Measurements from ENCODE around the gene IGFBP3. TPM values are rescaled to one million over a fixed set of nuclear protein-coding genes. Genes with fewer than 3 reads are reported as not detected.
A peak's percentile ranks its signal among the peaks of the same experiment; 100 is the strongest.

The IGFBP3 gene
- total and polyA plus RNA-seq, 2 of the 13 experiments (the other 11 are each of a cell fraction or from before 2014, with no cell fraction given), result 57.5 TPM; not detected in 1

DNA sequence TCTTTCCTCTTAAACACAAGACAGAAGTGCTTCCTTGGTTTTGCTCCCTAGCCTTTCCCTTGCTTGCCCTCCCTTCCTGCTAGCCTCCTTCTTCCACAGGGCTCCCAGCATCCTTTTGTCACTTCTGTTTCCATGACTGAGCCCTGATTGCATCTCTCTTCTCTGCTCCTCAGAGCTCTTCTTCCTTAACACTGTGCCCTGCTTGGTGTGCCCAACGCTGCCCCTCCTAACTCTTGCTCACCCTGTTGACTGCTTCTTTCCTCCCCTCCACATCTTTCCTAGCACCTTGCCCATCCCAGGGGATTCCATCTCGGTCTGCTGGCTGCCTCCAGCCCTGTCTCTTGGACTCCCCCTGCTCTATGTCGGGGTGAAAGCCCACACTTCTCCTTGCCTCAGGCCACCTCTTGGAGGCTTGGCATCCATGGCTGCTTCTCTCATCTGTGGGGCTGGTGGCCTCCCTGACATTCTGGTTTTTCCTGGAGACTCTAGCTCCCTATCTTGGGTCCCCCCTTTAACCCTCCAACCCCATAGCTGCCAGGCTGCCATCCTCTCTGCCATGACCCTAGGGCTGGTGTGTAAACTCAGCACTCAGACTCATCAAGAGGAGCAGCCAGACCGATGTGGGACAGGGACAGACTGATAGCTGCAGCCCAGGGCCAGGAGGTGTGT, 26.9 kb downstream of the IGFBP3 start (continued):
- TF ChIP-seq, protein P1, sequence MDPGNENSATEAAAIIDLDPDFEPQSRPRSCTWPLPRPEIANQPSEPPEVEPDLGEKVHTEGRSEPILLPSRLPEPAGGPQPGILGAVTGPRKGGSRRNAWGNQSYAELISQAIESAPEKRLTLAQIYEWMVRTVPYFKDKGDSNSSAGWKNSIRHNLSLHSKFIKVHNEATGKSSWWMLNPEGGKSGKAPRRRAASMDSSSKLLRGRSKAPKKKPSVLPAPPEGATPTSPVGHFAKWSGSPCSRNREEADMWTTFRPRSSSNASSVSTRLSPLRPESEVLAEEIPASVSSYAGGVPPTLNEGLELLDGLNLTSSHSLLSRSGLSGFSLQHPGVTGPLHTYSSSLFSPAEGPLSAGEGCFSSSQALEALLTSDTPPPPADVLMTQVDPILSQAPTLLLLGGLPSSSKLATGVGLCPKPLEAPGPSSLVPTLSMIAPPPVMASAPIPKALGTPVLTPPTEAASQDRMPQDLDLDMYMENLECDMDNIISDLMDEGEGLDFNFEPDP (CRISPR knock-in tag; conservative IDR thresholded peaks at IDR 0.05), result no peak
- TF ChIP-seq MXD4 (CRISPR knock-in tag; IDR thresholded peaks at IDR 0.05), result no peak; the same call in 1 of the 2 replicates
- no peak for TF ChIP-seq DMAP1 (CRISPR knock-in tag; IDR thresholded peaks at IDR 0.05)
- TF ChIP-seq RFX5 (IDR thresholded peaks at IDR 0.05; ENCODE audit: low read depth, low read length), result no peak
- no peak for TF ChIP-seq NCOA2 (CRISPR knock-in tag; IDR thresholded peaks at IDR 0.05)
- peak; percentile 57 for TF ChIP-seq GATA4 (IDR thresholded peaks at IDR 0.05; ENCODE audit: borderline replicate concordance, low read depth)
- TF ChIP-seq CEBPB (IDR thresholded peaks at IDR 0.05; ENCODE audit: borderline replicate concordance, low read depth, low read length), result no peak
- TF ChIP-seq PRDM10 (CRISPR knock-in tag; IDR thresholded peaks at IDR 0.05; ENCODE audit: low read depth), result no peak
- peak; percentile 26 for TF ChIP-seq FOXA3 (CRISPR knock-in tag; IDR thresholded peaks at IDR 0.05)
- peak; percentile 17; the same call in 1 of the 2 replicates for TF ChIP-seq ETV5 (CRISPR knock-in tag; IDR thresholded peaks at IDR 0.05; ENCODE audit: borderline replicate concordance)
- TF ChIP-seq KMT2A (CRISPR knock-in tag; IDR thresholded peaks at IDR 0.05), result 0 out of 2 replicates have a peak, but pooled peaks have one; percentile 11
- no peak for TF ChIP-seq SKI (IDR thresholded peaks at IDR 0.05; ENCODE audit: partially characterized antibody)
- TF ChIP-seq PLSCR1 (CRISPR knock-in tag; IDR thresholded peaks at IDR 0.05; ENCODE audit: borderline replicate concordance), result peak; percentile 67; the same call in 1 of the 2 replicates
- no peak for TF ChIP-seq TIGD3 (CRISPR knock-in tag; IDR thresholded peaks at IDR 0.05; ENCODE audit: borderline replicate concordance)
- TF ChIP-seq ZNF274 (CRISPR knock-in tag; IDR thresholded peaks at IDR 0.05), result no peak; the same call in 1 of the 2 replicates
- no peak; the same call in 1 of the 2 replicates for TF ChIP-seq PRDM15 (CRISPR knock-in tag; IDR thresholded peaks at IDR 0.05)
- no peak; the same call in 1 of the 2 replicates for TF ChIP-seq ZBTB1 (CRISPR knock-in tag; IDR thresholded peaks at IDR 0.05; ENCODE audit: borderline replicate concordance)
- peak; percentile 4; the same call in 1 of the 2 replicates for TF ChIP-seq MED1 (CRISPR knock-in tag; IDR thresholded peaks at IDR 0.05)
- TF ChIP-seq GPN1 (CRISPR knock-in tag; IDR thresholded peaks at IDR 0.05; ENCODE audit: borderline replicate concordance), result no peak

Measured in HepG2 (cell line).